Caco-2 (cell line): ENCODE measurements around the gene CXCR5. TPM values are rescaled to one million over a fixed set of nuclear protein-coding genes. Genes with fewer than 3 reads are reported as not detected.

Experiments
- BruUV-seq: library from RNA; stranded (reverse); fragments of 400-500 nt; replicated peaks from 2 replicates; lab custom pipeline; 2021; lab: Mats Ljungman, UMichigan
- CTCF ChIA-PET: fragments of 300-600 bp; sonication (Branson Sonifier 250); formaldehyde crosslinking; loops from one replicate; lab custom pipeline; 2022; ENCODE audit warnings: antibody characterized with exemption; lab: Charles Lee
- POLR2A ChIA-PET: fragments of 300-600 bp; sonication (Branson Sonifier 250); formaldehyde crosslinking; loops from one replicate; lab custom pipeline; 2022; ENCODE audit warnings: antibody characterized with exemption; lab: Charles Lee
- DNase-seq, 2 experiments: peaks; one replicate each; pipeline versions ENCODE4 v3.0.0 to v3.0.0-alpha.2; 2020 to 2022
- H3K27me3 ChIP-seq: replicated peaks from 2 replicates; pipeline ENCODE4 v1.6.0; 2011; ENCODE audit warnings: low read length; ENCODE audit not compliant: control insufficient read depth, insufficient read depth
- H3K36me3 ChIP-seq: 2 replicates; pipeline ENCODE4 v1.5.1; 2011; ENCODE audit warnings: low read length; ENCODE audit not compliant: control insufficient read depth, insufficient read depth
- H3K4me1 ChIP-seq: fragments of 250-450 bp; sonication (Bioruptor Pico); 2 replicates; pipeline ENCODE4 v1.5.1; 2020; ENCODE audit warnings: mild to moderate bottlenecking
- H3K4me3 ChIP-seq: 2 replicates; pipeline ENCODE4 v1.5.1; 2011; ENCODE audit warnings: low read depth, mild to moderate bottlenecking, control low read depth, low read length
- H3K9me3 ChIP-seq: fragments of 250-450 bp; sonication (Bioruptor Pico); 2 replicates; pipeline ENCODE4 v1.5.1; 2020; ENCODE audit warnings: mild to moderate bottlenecking, moderate library complexity
- H3K27ac Mint-ChIP-seq: one replicate; pipeline ENCODE4 v1.8.0; 2022; ENCODE audit warnings: mixed read lengths; ENCODE audit not compliant: unreplicated experiment
- H3K27me3 Mint-ChIP-seq: one replicate; pipeline ENCODE4 v1.8.0; 2022; ENCODE audit warnings: mixed read lengths; ENCODE audit not compliant: insufficient read depth, unreplicated experiment
- H3K36me3 Mint-ChIP-seq: one replicate; pipeline ENCODE4 v1.8.0; 2022; ENCODE audit warnings: mild to moderate bottlenecking, mixed read lengths; ENCODE audit not compliant: insufficient read depth, unreplicated experiment
- H3K4me1 Mint-ChIP-seq: one replicate; pipeline ENCODE4 v1.8.0; 2022; ENCODE audit warnings: low read depth, mixed read lengths; ENCODE audit not compliant: unreplicated experiment
- H3K4me3 Mint-ChIP-seq: one replicate; pipeline ENCODE4 v1.8.0; 2022; ENCODE audit warnings: mild to moderate bottlenecking, moderate library complexity, mixed read lengths; ENCODE audit not compliant: unreplicated experiment
- H3K9me3 Mint-ChIP-seq: one replicate; pipeline ENCODE4 v1.8.0; 2022; ENCODE audit warnings: mixed read lengths; ENCODE audit not compliant: unreplicated experiment
- intact Hi-C: fragments of 100-400 bp; cut with micrococcal nuclease; formaldehyde crosslinking; loops from one replicate; pipeline ENCODE4 v1.10.0; 2022; ENCODE audit not compliant: unreplicated experiment
- total RNA-seq: library from RNA; stranded (reverse); gene quantifications from 2 replicates; pipeline ENCODE4 v1.2.3, GENCODE V29; 2022
- TF ChIP-seq, protein P1 (sequence below), 2 experiments: fragments of 200-600 bp in 1 of 2; IDR thresholded peaks; 1 replicate in 1 of 2; 2 replicates in 1 of 2; pipeline versions ENCODE4 v1.5.1 to v1.8.0; 2011 to 2022; ENCODE audit warnings: antibody characterized with exemption in 1 of 2, control low read depth in 1 of 2, inconsistent platforms in 1 of 2, low read depth in 1 of 2, low read length in 1 of 2, mild to moderate bottlenecking in 1 of 2, moderate library complexity in 1 of 2; ENCODE audit not compliant: insufficient read depth in 1 of 2, severe bottlenecking in 1 of 2, unreplicated experiment in 1 of 2

Gene CXCR5
- total RNA-seq, 1 experiment from 2014 or later = not detected

DNA sequence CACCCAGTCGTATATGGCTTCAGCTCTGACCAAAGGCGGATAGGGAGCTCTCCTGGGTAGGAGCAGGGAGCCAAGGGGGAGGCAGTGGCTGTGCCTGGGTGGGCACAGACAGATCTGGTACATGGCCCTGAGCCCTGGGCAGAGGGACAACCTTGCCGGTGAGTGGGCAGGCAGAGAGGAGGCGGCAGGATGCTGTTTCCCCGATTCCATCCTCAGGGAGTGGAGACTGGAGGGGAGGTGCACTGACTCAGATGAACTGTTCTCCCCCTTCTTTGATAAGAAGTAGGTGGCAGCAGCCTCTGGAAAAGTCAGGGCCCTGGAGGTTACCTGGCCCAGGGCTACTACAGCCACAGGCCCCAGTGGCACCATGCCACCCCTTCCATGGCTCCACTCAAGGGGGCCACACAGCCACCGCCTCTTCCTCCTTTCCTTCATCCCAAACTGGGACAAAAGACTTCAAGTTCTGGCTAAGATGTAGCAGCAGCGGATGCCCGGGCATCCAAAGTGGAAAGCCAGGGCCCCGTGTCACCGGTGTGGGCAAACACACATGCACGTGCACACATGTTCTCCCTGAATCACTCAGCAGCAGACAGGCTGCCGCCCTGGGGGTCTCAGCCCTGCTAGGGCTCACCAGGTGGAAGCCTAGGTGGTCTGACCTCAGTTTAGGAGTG lies 13.4 kb downstream of the CXCR5 start:
- ChIA-PET POLR2A (no interaction called here), CTCF (interaction anchor here (0.6 to 0.9 kb wide), 2 partner anchors 207 kb away, joined by 4 read pairs; no protein-coding TSS in a partner anchor)
- Histone ChIP-seq H3K4me3 (no peak overlapping the region), H3K36me3 (peaks cover 8% of the 10 kb centered on the region), H3K27me3 (no peaks in the 10 kb centered on the region), H3K9me3 (no peaks in the 10 kb centered on the region), H3K4me1 (0 out of 2 replicates have a peak, but pooled peaks cover 3% of the 10 kb centered on the region)
- Mint-ChIP-seq H3K27me3 (no peaks in the 10 kb centered on the region), H3K4me1 (peaks cover 24% of the 10 kb centered on the region), H3K4me3 (no peak overlapping the region), H3K27ac (peak overlapping the region; percentile 70), H3K36me3 (peaks cover 87% of the 10 kb centered on the region), H3K9me3 (no peaks in the 10 kb centered on the region)
- no TSS peak for BruUV-seq
- TF ChIP-seq, protein P1, sequence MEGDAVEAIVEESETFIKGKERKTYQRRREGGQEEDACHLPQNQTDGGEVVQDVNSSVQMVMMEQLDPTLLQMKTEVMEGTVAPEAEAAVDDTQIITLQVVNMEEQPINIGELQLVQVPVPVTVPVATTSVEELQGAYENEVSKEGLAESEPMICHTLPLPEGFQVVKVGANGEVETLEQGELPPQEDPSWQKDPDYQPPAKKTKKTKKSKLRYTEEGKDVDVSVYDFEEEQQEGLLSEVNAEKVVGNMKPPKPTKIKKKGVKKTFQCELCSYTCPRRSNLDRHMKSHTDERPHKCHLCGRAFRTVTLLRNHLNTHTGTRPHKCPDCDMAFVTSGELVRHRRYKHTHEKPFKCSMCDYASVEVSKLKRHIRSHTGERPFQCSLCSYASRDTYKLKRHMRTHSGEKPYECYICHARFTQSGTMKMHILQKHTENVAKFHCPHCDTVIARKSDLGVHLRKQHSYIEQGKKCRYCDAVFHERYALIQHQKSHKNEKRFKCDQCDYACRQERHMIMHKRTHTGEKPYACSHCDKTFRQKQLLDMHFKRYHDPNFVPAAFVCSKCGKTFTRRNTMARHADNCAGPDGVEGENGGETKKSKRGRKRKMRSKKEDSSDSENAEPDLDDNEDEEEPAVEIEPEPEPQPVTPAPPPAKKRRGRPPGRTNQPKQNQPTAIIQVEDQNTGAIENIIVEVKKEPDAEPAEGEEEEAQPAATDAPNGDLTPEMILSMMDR (IDR thresholded peaks at IDR 0.05; ENCODE audit: insufficient read depth in 1 of 2, low read depth in 1 of 2, low read length in 1 of 2, severe bottlenecking in 1 of 2, unreplicated experiment in 1 of 2) = no peak
- intact Hi-C loops = loop anchor here (2.0 to 5.0 kb wide), 3 partner anchors 35 to 206 kb away; partner anchors contain the start of gene DDX6
- DNase-seq = no peak

DNA sequence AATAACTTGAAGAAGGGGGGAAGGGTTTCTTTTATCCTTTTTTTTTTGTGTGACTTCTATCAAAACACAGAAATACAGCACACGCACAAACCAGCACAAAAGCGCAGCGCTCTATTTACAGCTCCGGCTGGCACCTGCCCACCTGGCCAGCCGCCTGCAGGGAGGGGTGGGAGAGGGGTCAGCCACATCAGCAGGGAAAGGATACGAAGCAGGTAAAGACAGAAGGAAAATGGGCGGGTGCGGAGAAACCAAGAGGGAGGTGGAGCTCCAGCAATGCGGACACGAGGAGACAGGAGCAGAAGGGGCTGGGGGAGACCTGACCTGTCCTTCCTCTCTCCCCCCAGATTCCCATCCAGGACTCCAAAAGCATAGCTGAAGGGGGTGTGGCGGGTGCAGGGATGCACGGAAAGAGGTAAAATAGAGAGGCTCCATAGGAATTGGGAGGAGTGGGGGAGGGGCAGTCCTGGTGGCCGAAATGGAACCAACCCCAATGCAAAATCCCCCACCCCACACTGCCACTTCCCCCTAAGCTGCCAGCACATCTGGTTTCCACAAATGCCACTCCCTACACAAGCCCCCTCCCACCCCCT lies 14.1 kb downstream of the CXCR5 start:
- peak; percentile 29 to 51 for DNase-seq
- TF ChIP-seq, protein P1 (IDR thresholded peaks at IDR 0.05; ENCODE audit: insufficient read depth in 1 of 2, low read depth in 1 of 2, low read length in 1 of 2, severe bottlenecking in 1 of 2, unreplicated experiment in 1 of 2) = no peak
- Histone ChIP-seq H3K36me3 (peaks cover 8% of the 10 kb centered on the region), H3K9me3 (no peaks in the 10 kb centered on the region), H3K4me1 (0 out of 2 replicates have a peak, but pooled peaks cover 3% of the 10 kb centered on the region), H3K27me3 (no peaks in the 10 kb centered on the region), H3K4me3 (no peak overlapping the region)
- no TSS peak for BruUV-seq
- no peaks in the 10 kb centered on the region for H3K9me3 Mint-ChIP-seq
- peaks cover 26% of the 10 kb centered on the region for H3K4me1 Mint-ChIP-seq
- intact Hi-C loops = loop anchor here (2.0 to 5.0 kb wide), 3 partner anchors 34 to 207 kb away; partner anchors contain the start of gene DDX6
- no peak overlapping the region for H3K4me3 Mint-ChIP-seq
- H3K36me3 Mint-ChIP-seq = peaks cover 94% of the 10 kb centered on the region
- no peaks in the 10 kb centered on the region for H3K27me3 Mint-ChIP-seq
- ChIA-PET POLR2A (no interaction called here), CTCF (interaction anchor here (0.9 to 1.1 kb wide), 2 partner anchors 28 to 208 kb away, joined by 4 to 5 read pairs; partner anchors contain the start of gene BCL9L)
- H3K27ac Mint-ChIP-seq = peak overlapping the region; percentile 70
